Activated CD4-positive, alpha-beta T cell treated with anti-CD3 and anti-CD28 coated beads, Interleukin-2, Interleukin-4, amounts not matched to agents 100 ng/mL and 50 ng/mL, durations not matched to agents 16 hours and 8 hours (primary cell): Measurements from ENCODE around the gene CYBRD1.
"Not testable (repeated sequence)": the region's sequence is repeated elsewhere in the genome, so short reads cannot be mapped to it uniquely, and the experiment has no call there.

Experiments
- DNase-seq: peaks from one replicate; pipeline ENCODE4 v3.0.0-alpha.2; 2020; ENCODE audit warnings: low spot score

CYBRD1 gene

GRCh38 chr2:171522052-171522787 is at the start of gene CYBRD1:
CYBRD1 (plus strand) TSS chr2:171522474; CDS start chr2:171522546, 72 bp downstream.
- DNase-seq, result no peak

- no peak for DNase-seq
Observed at GRCh38 chr2:171475979-171476378, 46.3 kb upstream of the CYBRD1 start.

- DNase-seq, result no peak
Observed at GRCh38 chr2:171478345-171478744, 43.9 kb upstream of the CYBRD1 start.

- peak; percentile 52 for DNase-seq
Observed at GRCh38 chr2:171479154-171479814, 43.0 kb upstream of the CYBRD1 start.

- DNase-seq, result no peak
Observed at GRCh38 chr2:171480908-171481307, 41.4 kb upstream of the CYBRD1 start.

- no peak for DNase-seq
Observed at GRCh38 chr2:171482308-171482707, 40.0 kb upstream of the CYBRD1 start.

- DNase-seq, result no peak
Observed at GRCh38 chr2:171482877-171483276, 39.4 kb upstream of the CYBRD1 start.

- no peak for DNase-seq
Observed at GRCh38 chr2:171483793-171484192, 38.5 kb upstream of the CYBRD1 start.

GRCh38 chr2:171485116-171485515 is 37.2 kb upstream of the CYBRD1 start:
- DNase-seq, result no peak

GRCh38 chr2:171487201-171487600 is 35.1 kb upstream of the CYBRD1 start:
- DNase-seq, result no peak

- no peak for DNase-seq
Observed at GRCh38 chr2:171487803-171488259, 34.4 kb upstream of the CYBRD1 start.

- no peak for DNase-seq
Observed at GRCh38 chr2:171490577-171490976, 31.7 kb upstream of the CYBRD1 start.

GRCh38 chr2:171491292-171491691 is 31.0 kb upstream of the CYBRD1 start:
- DNase-seq, result no peak

GRCh38 chr2:171492664-171493063 is 29.6 kb upstream of the CYBRD1 start:
- no peak for DNase-seq

GRCh38 chr2:171497664-171498063 is 24.6 kb upstream of the CYBRD1 start:
- DNase-seq, result not testable (repeated sequence)

GRCh38 chr2:171505374-171505773 is 16.9 kb upstream of the CYBRD1 start:
- no peak for DNase-seq

- DNase-seq, result no peak
Observed at GRCh38 chr2:171509945-171510731, 12.1 kb upstream of the CYBRD1 start.

- no peak for DNase-seq
Observed at GRCh38 chr2:171512014-171512413, 10.3 kb upstream of the CYBRD1 start.

- no peak for DNase-seq
Observed at GRCh38 chr2:171512683-171513195, 9.5 kb upstream of the CYBRD1 start.

- no peak for DNase-seq
Observed at GRCh38 chr2:171513719-171514160, 8.5 kb upstream of the CYBRD1 start.

- DNase-seq, result no peak
Observed at GRCh38 chr2:171514908-171515582, 7.2 kb upstream of the CYBRD1 start.
